SU-DHL-6 (cell line): ENCODE results near the gene GOSR2.

Experiments used
- H2AFZ ChIP-seq: fragments of 200-600 bp; sonication (generic); 2 replicates; pipeline ENCODE4 v1.6.1; 2014; ENCODE audit warnings: low read depth, mild to moderate bottlenecking, moderate library complexity, mixed read lengths, antibody characterized with exemption, low read length; ENCODE audit not compliant: severe bottlenecking
- H3F3A ChIP-seq: fragments of 200-600 bp; shearing (Covaris generic); 2 replicates; pipeline ENCODE4 v1.6.0; 2016; ENCODE audit warnings: antibody characterized with exemption, mild to moderate bottlenecking; ENCODE audit not compliant: insufficient read depth
- H3K27ac ChIP-seq: fragments of 200-600 bp; sonication (generic); 2 replicates; pipeline ENCODE4 v1.5.1; 2016; ENCODE audit warnings: low read depth, mild to moderate bottlenecking, low read length, moderate library complexity, mixed read lengths
- H3K27me3 ChIP-seq: fragments of 200-600 bp; sonication (generic), shearing (Covaris generic); 2 replicates; pipeline ENCODE4 v1.6.0; 2014; ENCODE audit warnings: mild to moderate bottlenecking, low read length
- H3K36me3 ChIP-seq: fragments of 200-600 bp; sonication (generic); 2 replicates; pipeline ENCODE4 v1.6.1; 2014; ENCODE audit warnings: mild to moderate bottlenecking, low read length, mixed read lengths
- H3K4me2 ChIP-seq: fragments of 300-600, 200-600 bp; shearing (Covaris generic), sonication (generic); 2 replicates; pipeline ENCODE4 v1.6.0; 2014; ENCODE audit warnings: low read length, low read depth, mild to moderate bottlenecking; ENCODE audit not compliant: poor library complexity, severe bottlenecking
- H3K4me3 ChIP-seq: fragments of 200-600 bp; sonication (generic); 2 replicates; pipeline ENCODE4 v1.5.1; 2014; ENCODE audit warnings: antibody characterized with exemption, low read length, mild to moderate bottlenecking, mixed read lengths; ENCODE audit not compliant: insufficient read depth, poor library complexity, severe bottlenecking
- H3K79me2 ChIP-seq: fragments of 200-600 bp; sonication (generic); 2 replicates; pipeline ENCODE4 v1.6.1; 2014; ENCODE audit warnings: mild to moderate bottlenecking, low read length, moderate library complexity; ENCODE audit not compliant: insufficient read depth
- H3K9ac ChIP-seq: fragments of 200-600 bp; sonication (generic); 2 replicates; pipeline ENCODE4 v1.7.0; 2014; ENCODE audit warnings: mild to moderate bottlenecking, low read length
- H3K9me2 ChIP-seq: fragments of 200-600 bp; sonication (generic); replicated peaks from 2 replicates; pipeline ENCODE4 v1.6.1; 2014; ENCODE audit warnings: low read length; ENCODE audit not compliant: insufficient read depth
- H3K9me3 ChIP-seq: fragments of 200-600 bp; sonication (generic); 2 replicates; pipeline ENCODE4 v1.6.1; 2014; ENCODE audit warnings: low read length, mixed read lengths; ENCODE audit not compliant: insufficient read depth
- H4K20me1 ChIP-seq: fragments of 200-600 bp; sonication (generic); 2 replicates; pipeline ENCODE4 v1.6.1; 2014; ENCODE audit warnings: low read depth, mild to moderate bottlenecking, antibody characterized with exemption, low read length, moderate library complexity, mixed read lengths
- EZH2phosphoT487 ChIP-seq: fragments of 200-600 bp; sonication (generic), shearing (Covaris generic); conservative IDR thresholded peaks from 2 replicates; pipeline ENCODE4 v1.6.1; 2018; ENCODE audit warnings: mild to moderate bottlenecking, antibody characterized with exemption, low read length, moderate library complexity, mixed read lengths
- TF ChIP-seq, protein P1 (sequence below): fragments of 200-600 bp; sonication (generic); IDR thresholded peaks from one replicate; pipeline ENCODE4 v1.5.1; 2017; ENCODE audit warnings: antibody characterized with exemption, mild to moderate bottlenecking, low read length, moderate library complexity; ENCODE audit not compliant: insufficient read depth, poor library complexity, severe bottlenecking

Gene GOSR2

DNA sequence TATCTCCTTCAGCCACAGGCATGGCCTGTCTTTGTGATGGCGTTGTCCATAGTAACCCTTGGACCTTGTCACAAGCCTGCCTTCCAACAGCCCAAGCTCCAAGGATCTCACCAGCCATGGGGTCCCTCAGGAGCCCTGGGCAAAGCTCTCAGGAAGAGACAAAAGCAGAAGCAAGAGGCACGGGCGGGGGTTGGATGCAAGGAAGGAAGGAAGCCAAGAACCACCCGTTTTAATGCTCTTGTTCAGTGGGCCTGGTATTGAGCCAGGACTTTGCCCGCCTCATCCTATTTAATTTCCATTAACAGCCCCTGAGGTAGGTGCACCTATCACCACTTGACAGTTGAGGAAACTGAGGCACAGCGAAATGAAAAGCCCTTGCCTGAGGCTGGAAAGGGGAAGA, 32.3 kb upstream of the GOSR2 start:
- TF ChIP-seq, protein P1, sequence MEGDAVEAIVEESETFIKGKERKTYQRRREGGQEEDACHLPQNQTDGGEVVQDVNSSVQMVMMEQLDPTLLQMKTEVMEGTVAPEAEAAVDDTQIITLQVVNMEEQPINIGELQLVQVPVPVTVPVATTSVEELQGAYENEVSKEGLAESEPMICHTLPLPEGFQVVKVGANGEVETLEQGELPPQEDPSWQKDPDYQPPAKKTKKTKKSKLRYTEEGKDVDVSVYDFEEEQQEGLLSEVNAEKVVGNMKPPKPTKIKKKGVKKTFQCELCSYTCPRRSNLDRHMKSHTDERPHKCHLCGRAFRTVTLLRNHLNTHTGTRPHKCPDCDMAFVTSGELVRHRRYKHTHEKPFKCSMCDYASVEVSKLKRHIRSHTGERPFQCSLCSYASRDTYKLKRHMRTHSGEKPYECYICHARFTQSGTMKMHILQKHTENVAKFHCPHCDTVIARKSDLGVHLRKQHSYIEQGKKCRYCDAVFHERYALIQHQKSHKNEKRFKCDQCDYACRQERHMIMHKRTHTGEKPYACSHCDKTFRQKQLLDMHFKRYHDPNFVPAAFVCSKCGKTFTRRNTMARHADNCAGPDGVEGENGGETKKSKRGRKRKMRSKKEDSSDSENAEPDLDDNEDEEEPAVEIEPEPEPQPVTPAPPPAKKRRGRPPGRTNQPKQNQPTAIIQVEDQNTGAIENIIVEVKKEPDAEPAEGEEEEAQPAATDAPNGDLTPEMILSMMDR: no peak
- TF ChIP-seq EZH2phosphoT487: no peak
- H3F3A ChIP-seq: no peaks in the 10 kb centered on the region
- no peak overlapping the region for H3K9ac ChIP-seq
- no peak overlapping the region for H2AFZ ChIP-seq
- no peaks in the 10 kb centered on the region for H3K36me3 ChIP-seq
- no peak overlapping the region for H3K27ac ChIP-seq
- no peaks in the 10 kb centered on the region for H4K20me1 ChIP-seq
- no peaks in the 10 kb centered on the region for H3K9me2 ChIP-seq
- no peak overlapping the region for H3K4me3 ChIP-seq
- no peaks in the 10 kb centered on the region for H3K79me2 ChIP-seq
- H3K27me3 ChIP-seq: no peaks in the 10 kb centered on the region
- no peak overlapping the region for H3K4me2 ChIP-seq
- no peaks in the 10 kb centered on the region for H3K9me3 ChIP-seq

DNA sequence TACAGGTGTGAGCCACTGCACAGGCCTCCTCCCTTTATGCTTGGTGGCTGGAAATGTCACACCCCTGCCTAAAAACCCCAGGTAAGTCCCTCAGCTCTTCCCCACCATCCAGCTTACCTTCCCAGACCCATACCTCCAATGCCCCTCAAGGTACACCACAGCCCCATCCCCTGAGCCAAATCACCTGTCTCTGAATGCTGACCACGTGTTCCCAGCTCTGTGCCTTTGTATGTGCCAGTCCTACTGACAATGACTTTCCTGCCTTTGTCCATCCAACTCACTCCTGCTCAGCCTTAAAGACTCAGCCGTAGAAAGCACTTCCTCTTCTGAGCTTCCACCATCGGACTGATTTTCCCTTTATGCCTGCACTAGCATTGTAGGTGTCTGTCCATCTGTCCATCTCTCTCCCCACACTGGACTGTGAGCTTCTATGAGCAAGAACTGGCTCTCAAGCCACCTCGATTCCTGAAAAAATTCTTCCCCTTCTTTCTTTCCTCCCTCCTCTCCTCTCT, 30.7 kb upstream of the GOSR2 start:
- H3K27ac ChIP-seq: no peak overlapping the region
- H3K4me2 ChIP-seq: no peak overlapping the region
- no peaks in the 10 kb centered on the region for H3K27me3 ChIP-seq
- H2AFZ ChIP-seq: no peak overlapping the region
- no peaks in the 10 kb centered on the region for H3K79me2 ChIP-seq
- no peaks in the 10 kb centered on the region for H3K9me3 ChIP-seq
- H4K20me1 ChIP-seq: no peaks in the 10 kb centered on the region
- no peaks in the 10 kb centered on the region for H3F3A ChIP-seq
- H3K4me3 ChIP-seq: no peak overlapping the region
- TF ChIP-seq, protein P1: no peak
- TF ChIP-seq EZH2phosphoT487: no peak
- H3K9me2 ChIP-seq: no peaks in the 10 kb centered on the region
- no peak overlapping the region for H3K9ac ChIP-seq
- no peaks in the 10 kb centered on the region for H3K36me3 ChIP-seq

DNA sequence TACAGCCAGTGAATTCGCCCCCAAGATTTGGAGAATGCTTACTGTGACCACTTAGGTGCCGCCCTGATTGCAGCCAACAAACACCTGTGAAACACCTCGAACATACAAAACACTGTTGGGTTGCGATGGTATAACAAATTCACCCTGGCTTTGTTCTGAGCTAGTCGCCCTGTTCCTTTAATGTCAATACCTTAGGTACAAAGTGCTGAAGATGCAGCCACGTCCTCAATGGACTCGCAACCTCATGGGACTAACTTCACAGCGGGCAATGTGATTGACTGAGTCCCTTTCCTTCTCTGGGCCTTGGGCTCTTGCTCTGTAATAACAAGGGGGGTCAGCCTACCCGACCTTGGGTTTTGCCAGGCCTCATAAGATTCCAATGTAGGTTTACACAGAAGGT, 28.9 kb upstream of the GOSR2 start:
- no peak overlapping the region for H3K4me3 ChIP-seq
- H3K27me3 ChIP-seq: no peaks in the 10 kb centered on the region
- H3K9me3 ChIP-seq: no peaks in the 10 kb centered on the region
- H3K4me2 ChIP-seq: no peak overlapping the region
- no peaks in the 10 kb centered on the region for H3K9me2 ChIP-seq
- no peaks in the 10 kb centered on the region for H3F3A ChIP-seq
- no peaks in the 10 kb centered on the region for H4K20me1 ChIP-seq
- no peak overlapping the region for H2AFZ ChIP-seq
- TF ChIP-seq, protein P1: no peak
- no peak for TF ChIP-seq EZH2phosphoT487
- H3K79me2 ChIP-seq: no peaks in the 10 kb centered on the region
- H3K27ac ChIP-seq: no peak overlapping the region
- no peak overlapping the region for H3K9ac ChIP-seq
- H3K36me3 ChIP-seq: no peaks in the 10 kb centered on the region
